Breast epithelium (tissue), 3 donors: ENCODE results near the gene CALY.

ENCODE experiments used
- CTCF ChIP-seq, 3 donors: fragments of 450-650 bp; IDR thresholded peaks; one replicate each; pipeline ENCODE4 v1.5.1; 2016 to 2017; ENCODE audit warnings: antibody characterized with exemption in 3 of 3, mild to moderate bottlenecking in 3 of 3, moderate library complexity in 3 of 3
- POLR2A ChIP-seq: fragments of 450-650 bp; IDR thresholded peaks from one replicate; pipeline ENCODE4 v1.6.1; 2016; ENCODE audit warnings: antibody characterized with exemption, mild to moderate bottlenecking, moderate library complexity

- TF ChIP-seq CTCF (IDR thresholded peaks at IDR 0.05): no peak
- TF ChIP-seq POLR2A: no peak
Observed at GRCh38 chr10:133298466-133298865, 38.2 kb downstream of the CALY start.
